GM12878 (cell line): Measurements from ENCODE around the gene PDPK1. TPM values are rescaled to one million over a fixed set of nuclear protein-coding genes. Genes with fewer than 3 reads are reported as not detected.

Source experiments
- BACH1 ChIP-seq: fragments of 450-650 bp; IDR thresholded peaks from 2 replicates; pipeline ENCODE4 v1.6.1; 2017; ENCODE audit warnings: mild to moderate bottlenecking, borderline replicate concordance
- BMI1 ChIP-seq: fragments of 450-650 bp; IDR thresholded peaks from 2 replicates; pipeline ENCODE4 v1.6.1; 2016; ENCODE audit warnings: mild to moderate bottlenecking, moderate library complexity, borderline replicate concordance
- CHD1 ChIP-seq: IDR thresholded peaks from 2 replicates; pipeline ENCODE4 v1.6.1; 2012; ENCODE audit warnings: low read depth, low read length, improper control_type of control experiment
- CREM ChIP-seq: IDR thresholded peaks from 2 replicates; pipeline ENCODE4 v1.6.1; 2014; ENCODE audit warnings: antibody characterized with exemption, low read depth
- IKZF2 ChIP-seq, 2 experiments: fragments of 450-650 bp; IDR thresholded peaks; 2 replicates each; pipeline ENCODE4 v1.6.1; 2017; ENCODE audit warnings: mild to moderate bottlenecking in 2 of 2, moderate library complexity in 2 of 2
- IRF3 ChIP-seq: fragments of 450-650 bp; IDR thresholded peaks from 2 replicates; pipeline ENCODE4 v1.6.1; 2014; ENCODE audit warnings: mild to moderate bottlenecking
- POLR2A ChIP-seq: IDR thresholded peaks from 2 replicates; pipeline ENCODE4 v1.6.1; 2011; ENCODE audit warnings: low read depth, mild to moderate bottlenecking, low read length
- POLR2AphosphoS2 ChIP-seq: IDR thresholded peaks from 2 replicates; pipeline ENCODE4 v1.6.1; 2011; ENCODE audit warnings: low read depth, mild to moderate bottlenecking, low read length, improper control_type of control experiment, moderate library complexity
- REST ChIP-seq: IDR thresholded peaks from 2 replicates; pipeline ENCODE4 v1.6.1; 2012; ENCODE audit warnings: mild to moderate bottlenecking, low read depth, low read length
- RFX5 ChIP-seq: IDR thresholded peaks from 2 replicates; pipeline ENCODE4 v1.6.1; 2011; ENCODE audit warnings: low read depth, low read length, improper control_type of control experiment
- SIX5 ChIP-seq: IDR thresholded peaks from 2 replicates; pipeline ENCODE4 v1.6.1; 2011; ENCODE audit warnings: mild to moderate bottlenecking, low read depth, low read length, moderate library complexity; ENCODE audit not compliant: severe bottlenecking
- STAT3 ChIP-seq: IDR thresholded peaks from 2 replicates; pipeline ENCODE4 v1.6.1; 2011; ENCODE audit warnings: low read depth, low read length, improper control_type of control experiment
- TCF12 ChIP-seq: IDR thresholded peaks from 2 replicates; pipeline ENCODE4 v1.6.1; 2011; ENCODE audit warnings: low read depth, mild to moderate bottlenecking, low read length
- USF2 ChIP-seq: IDR thresholded peaks from 2 replicates; pipeline ENCODE4 v1.6.1; 2011; ENCODE audit warnings: low read depth, low read length, improper control_type of control experiment, borderline replicate concordance
- YY1 ChIP-seq: IDR thresholded peaks from 2 replicates; pipeline ENCODE4 v1.6.1; 2011; ENCODE audit warnings: low read depth, mild to moderate bottlenecking, low read length
- ZBTB11 ChIP-seq: fragments of 450-650 bp; formaldehyde crosslinking; IDR thresholded peaks from 2 replicates; pipeline ENCODE4 v1.5.0; 2022; ENCODE audit warnings: mild to moderate bottlenecking, missing genetic modification characterization
- ZNF687 ChIP-seq: fragments of 450-650 bp; IDR thresholded peaks from 2 replicates; pipeline ENCODE4 v1.6.1; 2017; ENCODE audit warnings: mild to moderate bottlenecking, moderate library complexity
- polyA plus RNA-seq, 11 experiments: library from polyadenylated mRNA; depleted of rRNA in 4 of 11; unstranded in 6 of 11; stranded (reverse) in 5 of 11; fragments of >200 nt; fragmentation: Nextera tagmentation in 4 of 11; fragmentation: Illumina TruSeq in 1 of 11; extraction: Ambion mirVana in 4 of 11; extraction: Trizol in 1 of 11; gene quantifications; 1 replicate in 1 of 11; 2 replicates in 10 of 11; pipeline versions ENCODE4 v1.2.1 to v1.2.3, GENCODE V29; 2011 to 2016; ENCODE audit warnings: inconsistent platforms in 2 of 11, missing spikeins in 2 of 11, low read depth in 1 of 11
- total RNA-seq, 4 experiments: library from RNA; depleted of rRNA in 3 of 4; stranded (reverse); fragments of >200 nt in 3 of 4; fragmentation: Illumina TruSeq in 1 of 4; extraction: Trizol in 1 of 4; gene quantifications; 2 replicates each; pipeline versions ENCODE4 v1.2.1 to v1.2.3, GENCODE V29; 2013 to 2021

PDPK1 gene
- total and polyA plus RNA-seq, 10 of the 15 experiments (the other 5 are each of a cell fraction or from before 2014, with no cell fraction given): 3.9 to 41.3 (median 25.5) TPM

GRCh38 chr16:2520097-2520783 is 17.6 kb upstream of the PDPK1 start, which contains the start of gene AMDHD2 (continued):
- peak; percentile 76 for TF ChIP-seq CREM
- peak; percentile 91 for TF ChIP-seq POLR2A
- peak; percentile 59; the same call in 1 of the 2 replicates for TF ChIP-seq IRF3
- no peak for TF ChIP-seq RFX5
- TF ChIP-seq ZBTB11 (CRISPR knock-in tag): no peak
- TF ChIP-seq BACH1: peak; percentile 92
- peak; percentile 76 for TF ChIP-seq YY1
- TF ChIP-seq BMI1: no peak
- TF ChIP-seq CHD1: no peak
- TF ChIP-seq POLR2AphosphoS2: peak; percentile 99
- TF ChIP-seq ZNF687: 0 out of 2 replicates have a peak, but pooled peaks have one; percentile 22
- TF ChIP-seq USF2: peak; percentile 98
- TF ChIP-seq TCF12: peak; percentile 49; the same call in 1 of the 2 replicates
- TF ChIP-seq REST: no peak
- no peak for TF ChIP-seq SIX5
- no peak for TF ChIP-seq STAT3
- TF ChIP-seq IKZF2 (IDR thresholded peaks at IDR 0.05): no peak
